ENCODE data around the gene C16orf74. TPM values are rescaled to one million over a fixed set of nuclear protein-coding genes. Genes with fewer than 3 reads are reported as not detected.
A peak's percentile ranks its signal among the peaks of the same experiment; 100 is the strongest.

C16orf74 gene
- total RNA-seq, 1 donor, result 0.81 TPM

DNA sequence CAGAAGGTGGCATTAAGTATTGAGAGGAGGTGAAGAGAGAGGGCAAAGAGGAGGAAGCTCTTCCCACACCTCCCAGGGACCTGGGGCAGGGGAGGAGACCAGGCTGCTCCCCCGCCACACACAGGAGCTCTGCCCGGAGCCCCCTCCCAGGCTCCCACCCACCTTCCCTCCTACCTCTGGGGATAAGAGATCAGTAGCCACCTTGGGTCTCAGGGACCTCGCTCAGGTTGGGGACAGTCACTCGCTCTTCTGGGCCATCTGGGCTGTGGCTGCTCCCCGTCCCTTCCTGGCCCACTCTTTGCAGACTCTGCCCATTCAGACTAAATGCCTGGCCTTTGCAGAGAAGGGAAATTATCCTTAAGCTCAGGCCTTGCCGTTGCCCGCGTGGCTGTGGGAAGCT, 14.9 kb upstream of the C16orf74 start:
- TF ChIP-seq, protein P1, sequence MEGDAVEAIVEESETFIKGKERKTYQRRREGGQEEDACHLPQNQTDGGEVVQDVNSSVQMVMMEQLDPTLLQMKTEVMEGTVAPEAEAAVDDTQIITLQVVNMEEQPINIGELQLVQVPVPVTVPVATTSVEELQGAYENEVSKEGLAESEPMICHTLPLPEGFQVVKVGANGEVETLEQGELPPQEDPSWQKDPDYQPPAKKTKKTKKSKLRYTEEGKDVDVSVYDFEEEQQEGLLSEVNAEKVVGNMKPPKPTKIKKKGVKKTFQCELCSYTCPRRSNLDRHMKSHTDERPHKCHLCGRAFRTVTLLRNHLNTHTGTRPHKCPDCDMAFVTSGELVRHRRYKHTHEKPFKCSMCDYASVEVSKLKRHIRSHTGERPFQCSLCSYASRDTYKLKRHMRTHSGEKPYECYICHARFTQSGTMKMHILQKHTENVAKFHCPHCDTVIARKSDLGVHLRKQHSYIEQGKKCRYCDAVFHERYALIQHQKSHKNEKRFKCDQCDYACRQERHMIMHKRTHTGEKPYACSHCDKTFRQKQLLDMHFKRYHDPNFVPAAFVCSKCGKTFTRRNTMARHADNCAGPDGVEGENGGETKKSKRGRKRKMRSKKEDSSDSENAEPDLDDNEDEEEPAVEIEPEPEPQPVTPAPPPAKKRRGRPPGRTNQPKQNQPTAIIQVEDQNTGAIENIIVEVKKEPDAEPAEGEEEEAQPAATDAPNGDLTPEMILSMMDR (IDR thresholded peaks at IDR 0.05; ENCODE audit: insufficient read depth, low read length), result no peak
- DNase-seq (ENCODE audit: low read depth), result no peak
- H3K4me3 ChIP-seq (ENCODE audit: low read depth, low read length), result no peak overlapping the region

DNA sequence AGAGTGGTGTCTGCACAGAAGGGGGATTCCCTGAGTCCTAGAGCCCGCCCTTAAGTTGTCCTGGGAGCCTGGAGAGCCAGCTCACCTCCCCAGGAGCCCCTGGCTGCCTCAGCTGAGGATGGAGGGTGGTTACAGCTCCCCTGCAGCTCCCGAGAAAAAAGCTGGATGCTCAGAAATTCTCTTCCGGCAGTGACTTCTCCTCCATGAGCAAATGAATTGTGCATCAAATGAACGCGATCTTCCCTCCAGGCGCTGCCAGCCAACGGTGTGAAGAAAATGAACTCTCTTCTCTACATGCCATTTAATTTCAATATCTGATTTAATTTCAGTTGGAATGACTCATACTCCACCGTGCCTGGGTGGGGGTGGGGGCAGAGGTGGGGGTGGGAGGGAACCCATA, 14.3 kb upstream of the C16orf74 start:
- DNase-seq (ENCODE audit: low read depth), result no peak
- TF ChIP-seq, protein P1 (IDR thresholded peaks at IDR 0.05; ENCODE audit: insufficient read depth, low read length), result no peak
- no peak overlapping the region for H3K4me3 ChIP-seq (ENCODE audit: low read depth, low read length)

DNA sequence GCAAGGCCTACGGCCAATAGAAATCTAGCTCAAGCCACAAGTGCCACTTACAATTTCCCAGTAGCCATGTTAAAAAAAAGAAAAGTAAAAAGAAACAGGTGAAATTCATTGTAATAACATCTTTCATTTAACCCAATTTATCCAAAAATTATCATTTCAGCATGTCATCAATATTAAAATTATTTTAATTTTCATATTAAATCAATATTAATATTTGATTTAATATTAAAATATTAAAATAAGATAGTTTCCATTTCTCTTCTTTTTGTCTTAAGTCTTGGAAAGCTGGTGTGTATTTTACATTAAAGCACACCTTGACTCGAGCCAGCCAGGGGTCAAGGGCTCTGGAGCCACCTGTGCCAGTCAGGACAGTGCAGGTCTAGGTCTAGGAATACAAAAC, 12.7 kb upstream of the C16orf74 start:
- no peak for DNase-seq (ENCODE audit: low read depth)
- no peak overlapping the region for H3K4me3 ChIP-seq (ENCODE audit: low read depth, low read length)
- TF ChIP-seq, protein P1 (IDR thresholded peaks at IDR 0.05; ENCODE audit: insufficient read depth, low read length), result no peak

DNA sequence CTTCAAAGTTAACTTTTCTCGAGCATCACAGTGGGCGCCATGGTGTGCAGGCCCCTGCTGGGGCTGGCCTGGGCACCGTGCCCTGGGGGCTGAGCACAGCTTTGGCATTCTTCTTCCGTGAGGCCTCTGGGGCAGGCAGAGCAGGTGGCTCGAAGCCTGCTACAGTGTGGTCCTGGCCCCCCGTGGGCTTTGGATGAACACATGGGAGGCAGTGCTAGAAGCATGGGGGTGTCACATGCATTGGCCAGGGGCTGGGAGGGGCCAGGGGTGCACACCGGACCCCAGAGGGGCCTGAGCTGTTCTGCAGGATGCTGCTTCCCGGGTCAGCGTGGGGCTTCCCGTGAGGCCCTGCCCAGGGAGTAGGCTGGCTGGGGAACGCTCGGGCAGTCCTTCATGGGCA, 12.1 kb upstream of the C16orf74 start:
- TF ChIP-seq, protein P1 (IDR thresholded peaks at IDR 0.05; ENCODE audit: insufficient read depth, low read length), result no peak
- no peak for DNase-seq (ENCODE audit: low read depth)
- no peak overlapping the region for H3K4me3 ChIP-seq (ENCODE audit: low read depth, low read length)

DNA sequence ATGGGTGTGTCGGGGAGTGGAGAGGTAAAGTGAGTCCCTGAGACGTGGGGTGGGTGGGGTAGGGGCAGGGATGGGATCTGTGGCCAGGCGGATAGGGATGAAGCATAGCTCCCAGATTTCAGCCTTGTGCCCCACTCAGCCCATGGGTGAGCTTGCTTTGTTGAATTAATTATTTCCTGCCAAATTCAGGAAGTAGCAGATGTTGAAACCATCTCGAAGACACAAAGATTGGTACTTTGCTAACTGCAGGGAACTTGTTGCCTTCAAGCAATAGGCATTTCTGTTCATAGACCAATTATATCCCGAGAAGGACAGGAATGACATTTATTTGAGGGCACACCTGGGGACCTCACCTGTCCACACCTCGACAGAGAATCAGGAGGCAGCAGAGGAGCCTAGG, 11.0 kb upstream of the C16orf74 start:
- DNase-seq (ENCODE audit: low read depth), result no peak
- TF ChIP-seq, protein P1 (IDR thresholded peaks at IDR 0.05; ENCODE audit: insufficient read depth, low read length), result no peak
- H3K4me3 ChIP-seq (ENCODE audit: low read depth, low read length), result no peak overlapping the region

DNA sequence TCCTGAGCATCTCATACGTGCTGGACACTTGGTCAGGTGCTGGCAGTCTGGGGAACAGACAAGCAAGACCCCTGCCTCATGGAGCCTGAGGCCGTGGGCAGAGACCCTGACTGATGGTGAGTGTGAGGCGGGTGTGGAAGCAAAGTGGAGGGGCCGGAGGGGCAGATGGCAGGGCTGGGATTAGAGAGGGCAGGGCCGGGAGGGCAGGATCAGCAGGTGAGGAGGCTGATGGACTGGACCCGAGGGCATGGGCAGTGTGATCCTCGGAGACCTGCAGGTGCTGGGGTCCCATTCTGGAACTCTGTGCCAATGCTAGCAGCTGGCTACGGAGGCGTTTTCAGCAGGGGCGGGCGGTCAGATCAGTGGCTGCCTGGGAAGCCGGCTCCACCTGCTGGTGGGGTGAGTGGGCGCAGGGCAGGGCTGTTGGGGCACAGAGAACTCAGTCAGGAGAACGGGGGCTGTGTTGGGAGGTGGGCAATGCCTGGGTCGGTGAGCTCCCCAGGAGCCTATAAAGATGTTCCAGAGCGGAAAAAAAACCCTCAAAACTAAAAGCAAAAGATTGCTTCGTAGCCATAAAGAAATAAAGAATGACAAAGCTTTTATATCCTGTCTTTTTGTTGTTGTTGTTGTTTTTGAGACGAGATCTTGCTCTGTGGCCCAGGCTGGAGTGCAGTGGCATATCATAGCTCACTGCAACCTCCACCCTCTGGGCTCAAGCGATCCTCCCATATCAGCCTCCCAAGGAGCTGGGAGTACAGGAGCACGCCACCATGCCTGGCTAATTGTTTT, 8.9 kb upstream of the C16orf74 start:
- DNase-seq (ENCODE audit: low read depth), result no peak
- TF ChIP-seq, protein P1 (IDR thresholded peaks at IDR 0.05; ENCODE audit: insufficient read depth, low read length), result peak; percentile 35
- H3K4me3 ChIP-seq (ENCODE audit: low read depth, low read length), result no peak overlapping the region

DNA sequence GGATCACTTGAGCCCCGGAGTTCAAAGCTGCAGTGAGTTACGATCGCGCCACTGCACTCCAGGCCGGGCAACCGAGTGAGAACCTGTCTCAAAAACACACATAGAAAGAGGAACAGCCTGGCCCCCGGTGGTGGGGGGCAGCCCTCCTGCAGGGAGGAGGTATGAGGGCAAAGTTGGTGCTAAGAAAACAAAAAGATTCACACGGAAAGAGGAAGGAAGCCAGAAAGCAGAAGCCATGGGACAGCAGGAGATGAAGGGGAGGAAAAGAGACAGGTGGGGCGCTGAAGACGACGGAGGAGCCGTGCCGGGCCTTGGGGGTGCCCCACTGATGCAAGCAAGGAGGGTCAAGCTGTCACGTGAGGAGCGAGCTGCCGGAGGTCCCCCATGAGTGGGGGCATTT, 8.2 kb upstream of the C16orf74 start:
- TF ChIP-seq, protein P1 (IDR thresholded peaks at IDR 0.05; ENCODE audit: insufficient read depth, low read length), result no peak
- no peak overlapping the region for H3K4me3 ChIP-seq (ENCODE audit: low read depth, low read length)
- no peak for DNase-seq (ENCODE audit: low read depth)
